HT1080 (cell line): ENCODE data around the gene CA4. TPM values are rescaled to one million over a fixed set of nuclear protein-coding genes. Genes with fewer than 3 reads are reported as not detected.
A peak's percentile ranks its signal among the peaks of the same experiment; 100 is the strongest.

Source experiments
- DNase-seq: peaks from one replicate; pipeline ENCODE4 v3.0.0-alpha.2; 2015; ENCODE audit warnings: low read depth
- total RNA-seq: library from RNA; depleted of rRNA; stranded (reverse); fragments of >200 nt; shearing (Covaris generic); gene quantifications from 2 replicates; pipeline ENCODE4 v1.2.3, GENCODE V29; 2014

CA4 gene
- total RNA-seq, 1 experiment from 2014 or later, result not detected

DNA sequence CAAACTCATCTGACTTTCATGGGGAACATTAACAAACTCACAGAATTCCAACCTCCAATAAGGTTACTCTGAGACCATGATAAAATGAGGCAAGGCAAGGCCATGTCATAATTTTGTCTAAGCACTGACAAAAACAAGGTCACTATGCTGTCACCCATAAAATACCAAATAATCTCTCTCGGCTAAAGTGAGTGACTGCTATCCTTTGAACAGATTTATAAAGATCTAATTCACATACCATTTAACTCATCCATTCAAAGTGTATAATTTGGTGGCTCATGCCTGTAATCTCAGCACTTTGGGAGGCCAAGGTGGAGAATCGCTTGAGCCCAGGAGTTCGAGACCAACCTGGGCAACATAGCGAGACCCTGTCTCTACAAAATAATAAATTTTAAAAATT lies 20.6 kb upstream of the CA4 start:
- no peak for DNase-seq

DNA sequence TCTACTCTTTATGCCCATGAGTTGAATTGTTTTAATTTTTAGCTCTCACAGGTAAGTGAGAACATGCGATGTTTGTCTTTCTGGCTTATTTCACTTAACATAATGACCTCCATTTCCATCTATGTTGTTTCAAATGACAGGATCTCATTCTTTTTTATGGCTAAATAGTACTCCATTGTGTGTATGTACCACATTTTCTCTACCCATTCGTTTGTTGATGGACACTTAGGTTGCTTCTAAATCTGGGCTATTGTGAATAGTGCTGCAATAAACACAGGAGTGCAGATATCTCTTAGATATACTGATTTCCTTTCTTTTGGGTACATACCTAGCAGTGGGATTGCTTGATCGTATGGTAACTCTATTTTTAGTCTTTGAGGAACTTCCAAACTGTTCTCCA lies 19.3 kb upstream of the CA4 start:
- DNase-seq, result no peak

DNA sequence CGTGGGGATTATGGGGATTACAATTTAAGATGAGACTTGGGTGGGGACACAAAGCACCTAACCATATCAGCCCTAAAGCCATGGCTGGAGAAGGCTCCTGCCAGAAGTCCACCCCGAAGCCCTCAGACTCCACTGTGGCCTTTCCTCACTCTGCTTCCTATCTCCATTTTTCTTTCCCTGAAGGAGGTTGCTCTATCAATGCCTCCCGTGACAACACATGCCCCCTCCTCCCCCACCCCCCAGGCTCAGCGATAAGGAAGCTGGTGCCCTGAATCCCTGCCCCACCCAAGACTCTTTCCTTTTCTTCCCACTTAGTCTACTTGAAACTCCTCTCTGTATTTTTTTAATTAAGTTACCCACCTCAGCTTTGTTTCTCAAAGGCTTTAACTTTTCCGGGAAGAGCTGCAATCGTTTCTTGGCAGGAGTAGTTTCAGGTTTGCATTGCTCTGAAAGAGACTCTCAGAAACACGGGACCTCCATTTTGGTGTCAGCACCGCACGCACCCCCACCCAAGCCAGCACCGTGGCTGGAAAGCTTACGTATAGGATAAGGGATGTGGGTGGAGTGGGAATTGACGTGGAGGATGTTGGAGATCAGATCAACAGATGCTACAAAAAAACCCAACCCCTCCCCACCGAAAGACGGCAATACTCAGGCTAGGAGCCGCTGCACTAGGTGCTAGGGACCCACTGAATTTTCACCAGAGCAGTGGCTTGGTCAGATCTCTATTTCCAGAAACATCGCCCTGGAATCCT lies 15.2 kb upstream of the CA4 start:
- DNase-seq, result no peak

DNA sequence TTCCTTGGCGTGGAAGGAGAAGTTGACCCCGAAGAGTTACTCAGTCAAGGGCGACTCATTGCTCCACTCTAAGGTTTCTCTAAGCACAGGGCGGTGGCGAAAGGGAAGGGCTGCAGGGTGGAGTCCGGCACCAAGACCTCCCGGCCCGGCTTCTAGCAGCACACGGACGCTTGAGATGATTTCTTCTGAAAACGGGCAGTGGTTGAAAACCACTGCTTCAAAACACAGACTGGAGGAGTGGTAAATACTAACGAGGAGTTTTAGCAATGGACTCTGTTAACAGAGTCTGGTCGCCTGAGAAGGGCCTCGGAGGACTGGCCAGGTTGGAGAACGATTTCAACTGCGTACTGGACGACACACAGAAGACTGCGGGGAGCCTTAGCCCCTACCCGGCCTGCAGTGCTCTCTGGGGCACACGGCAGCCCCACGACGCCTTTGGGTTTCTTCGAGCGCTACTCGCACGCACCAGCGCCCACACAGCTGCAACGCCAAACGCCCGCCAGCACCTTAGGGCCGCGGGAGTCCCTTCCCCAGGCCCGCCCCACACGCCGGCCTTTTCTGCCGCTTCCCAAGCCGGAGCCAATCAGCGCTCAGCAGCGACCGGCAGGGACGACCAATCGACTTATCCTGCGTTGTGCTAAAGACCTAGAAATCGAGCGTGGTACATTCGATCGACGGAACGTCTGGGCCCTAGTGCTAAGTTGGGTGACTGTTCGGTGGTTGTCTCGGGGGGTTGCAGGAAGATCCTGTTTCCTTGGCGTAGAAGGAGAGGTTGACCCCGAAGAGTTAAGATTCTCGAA lies 14.4 kb upstream of the CA4 start:
- DNase-seq, result peak; percentile 88

DNA sequence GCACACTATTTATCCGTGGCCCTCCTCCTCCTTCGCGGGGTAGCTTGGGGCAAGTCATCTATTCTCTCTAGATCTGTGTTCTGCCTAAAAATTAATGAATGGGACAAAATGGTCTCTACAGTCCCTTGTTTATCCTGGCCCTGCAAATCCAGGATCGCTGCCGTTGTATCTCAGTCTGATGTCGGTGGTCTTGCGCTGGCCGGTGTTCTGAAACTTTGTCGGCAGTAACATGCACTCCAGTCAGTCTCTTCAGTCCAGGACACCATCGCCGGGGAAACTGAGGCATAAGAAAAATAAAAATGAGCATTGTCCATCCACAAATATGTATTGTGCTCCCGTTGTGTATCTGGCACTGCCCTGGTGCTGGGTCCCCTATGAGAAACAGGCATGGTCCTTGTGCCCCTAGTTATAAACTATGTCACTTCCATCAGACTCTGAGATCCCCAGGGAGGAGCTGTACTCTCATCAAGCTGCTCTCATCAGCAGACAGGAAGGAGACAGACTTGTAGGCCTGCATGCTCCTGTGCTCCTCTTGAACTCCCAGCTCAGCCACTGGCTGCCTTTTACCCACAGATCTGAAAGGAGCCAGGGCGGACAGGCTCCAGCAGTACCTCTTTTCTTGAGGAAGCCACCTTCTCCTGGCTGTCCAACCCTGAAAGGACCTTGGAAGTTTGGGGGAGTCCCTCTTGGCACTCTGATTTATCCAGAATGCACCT lies 13.7 kb upstream of the CA4 start:
- no peak for DNase-seq

DNA sequence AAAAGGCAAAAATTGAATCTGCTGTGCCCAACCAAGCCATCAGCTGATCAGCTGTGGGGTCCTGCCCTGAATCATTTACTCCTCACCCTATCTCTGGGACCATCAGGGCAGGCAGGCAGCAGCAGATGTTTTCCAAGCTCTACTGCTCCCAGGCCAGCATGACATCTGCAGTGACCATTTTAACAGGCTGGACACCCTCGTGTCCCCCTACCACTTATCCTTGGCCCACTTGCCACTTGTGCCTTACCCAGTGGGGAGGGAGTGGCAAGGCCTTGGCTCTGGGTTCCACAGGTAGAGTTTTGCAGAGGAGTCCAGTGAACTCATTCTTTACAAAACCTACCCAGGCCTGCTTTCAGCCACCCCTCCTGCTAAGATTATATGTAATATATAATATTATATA lies 12.0 kb upstream of the CA4 start:
- no peak for DNase-seq

DNA sequence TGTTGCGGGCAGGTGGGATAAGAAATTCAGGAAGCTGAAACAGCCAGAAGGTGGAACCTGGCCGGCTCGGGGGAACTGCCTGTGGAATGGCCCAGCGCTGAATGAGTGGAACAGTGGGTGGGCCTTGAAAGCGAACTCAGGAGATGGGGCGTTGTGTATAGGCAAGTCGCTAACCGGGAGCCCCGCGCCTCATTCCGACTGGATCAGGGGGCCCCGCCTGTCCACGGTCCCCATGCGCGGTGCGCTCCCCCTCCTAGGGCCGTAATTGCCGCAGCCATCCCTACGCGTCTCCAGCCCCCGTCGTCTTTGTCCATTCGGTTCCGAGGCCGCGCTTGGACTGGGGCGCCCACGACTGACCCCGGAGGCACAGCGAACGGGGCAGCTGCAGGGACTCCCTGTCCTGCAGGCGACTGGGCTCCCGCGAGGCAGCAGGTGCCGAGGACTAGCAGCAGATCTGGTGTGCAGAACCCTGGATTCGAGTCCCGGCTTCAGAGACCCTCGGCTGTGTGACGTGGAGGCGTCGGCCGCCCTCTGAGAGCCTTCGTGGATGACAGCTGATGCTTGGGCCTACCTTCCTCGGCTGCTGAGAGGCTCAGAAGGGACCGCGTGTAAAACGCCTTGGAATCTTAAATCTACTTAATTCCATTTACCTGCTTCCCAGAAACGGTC lies 10.9 kb upstream of the CA4 start:
- no peak for DNase-seq

DNA sequence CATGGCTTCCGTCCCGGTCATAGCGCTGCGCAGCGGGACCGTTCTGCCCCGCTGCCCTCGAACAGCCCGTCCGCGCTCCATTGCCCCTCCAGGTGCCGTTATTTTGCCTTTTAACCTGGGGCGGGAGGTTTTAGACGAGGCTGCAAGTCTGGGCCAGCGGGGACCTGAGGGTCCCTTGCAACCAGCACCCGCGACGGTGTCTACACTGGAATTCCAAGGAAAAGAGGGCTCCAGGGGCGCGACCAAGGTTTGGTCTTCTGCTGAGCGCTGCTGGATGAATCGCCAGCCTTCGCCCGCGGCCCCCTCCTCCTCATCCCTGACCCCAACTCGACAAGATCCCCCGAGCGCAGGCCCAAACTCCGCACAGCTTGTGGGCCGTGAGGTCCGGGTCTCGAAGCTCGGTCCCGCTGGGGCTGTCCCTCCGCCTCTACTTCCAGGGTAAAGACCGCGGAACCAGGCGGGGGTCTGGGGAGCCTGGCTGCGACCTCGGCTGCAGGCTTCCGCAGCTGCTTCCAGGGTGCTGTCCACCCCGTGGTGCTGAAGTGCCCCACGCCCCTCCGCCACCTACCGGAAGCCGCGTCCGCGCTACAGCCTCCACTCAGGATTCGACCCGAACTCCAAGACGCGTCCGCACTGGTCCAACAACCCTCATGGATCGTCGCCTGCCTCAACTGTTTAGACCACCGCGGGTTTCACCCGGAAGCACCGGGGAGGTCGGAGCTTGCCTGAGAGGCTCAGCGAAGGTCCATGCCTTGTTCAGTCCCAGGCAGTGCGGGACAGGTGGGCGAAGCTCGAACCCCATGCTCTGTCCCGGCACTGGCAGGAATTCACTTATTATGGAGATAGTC lies 10.1 kb upstream of the CA4 start:
- peak; percentile 39 for DNase-seq

DNA sequence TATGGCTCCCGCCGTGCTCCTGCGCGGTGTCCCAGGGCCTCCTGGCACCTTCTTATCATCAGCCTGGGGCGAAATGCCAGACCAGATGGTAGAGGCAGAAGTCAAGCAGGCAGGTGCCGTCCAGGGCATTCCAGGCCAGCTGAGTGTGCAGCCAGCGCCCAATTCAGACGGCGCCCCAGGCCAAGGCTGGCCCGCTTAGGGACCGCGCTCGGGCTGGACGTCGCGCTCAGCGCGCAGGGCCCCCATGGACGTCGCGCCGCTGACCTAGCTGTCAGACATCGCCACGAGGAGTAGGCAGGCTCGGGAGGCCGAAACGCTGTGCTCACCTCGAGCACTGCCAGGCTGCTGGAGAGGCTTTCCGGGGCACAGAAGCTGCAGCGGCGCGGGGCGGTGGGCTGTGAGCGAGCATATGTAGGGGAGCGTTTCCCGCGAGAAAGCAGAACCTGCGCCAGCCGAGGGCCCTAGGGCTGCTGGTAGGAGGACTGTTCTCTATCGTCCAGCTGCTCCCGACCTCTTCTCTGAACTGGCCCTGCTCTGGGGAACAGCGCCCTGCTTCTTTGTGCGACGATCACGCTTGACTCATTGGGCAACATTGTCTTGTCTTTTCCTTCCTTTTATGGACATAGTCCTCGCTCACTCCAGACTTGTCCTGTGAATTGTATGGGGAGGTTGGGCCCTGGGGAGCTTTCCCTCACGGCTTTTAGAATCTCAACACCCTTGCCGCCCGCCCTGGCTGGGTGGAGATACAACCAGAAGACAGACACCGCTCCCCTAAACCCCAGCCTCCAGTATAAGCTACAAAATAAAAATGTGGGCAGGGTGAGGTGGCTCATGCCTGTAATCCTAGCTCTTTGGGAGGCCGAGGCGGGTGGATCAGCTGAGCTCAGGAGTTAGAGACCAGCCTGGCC lies 8.4 kb upstream of the CA4 start:
- no peak for DNase-seq

DNA sequence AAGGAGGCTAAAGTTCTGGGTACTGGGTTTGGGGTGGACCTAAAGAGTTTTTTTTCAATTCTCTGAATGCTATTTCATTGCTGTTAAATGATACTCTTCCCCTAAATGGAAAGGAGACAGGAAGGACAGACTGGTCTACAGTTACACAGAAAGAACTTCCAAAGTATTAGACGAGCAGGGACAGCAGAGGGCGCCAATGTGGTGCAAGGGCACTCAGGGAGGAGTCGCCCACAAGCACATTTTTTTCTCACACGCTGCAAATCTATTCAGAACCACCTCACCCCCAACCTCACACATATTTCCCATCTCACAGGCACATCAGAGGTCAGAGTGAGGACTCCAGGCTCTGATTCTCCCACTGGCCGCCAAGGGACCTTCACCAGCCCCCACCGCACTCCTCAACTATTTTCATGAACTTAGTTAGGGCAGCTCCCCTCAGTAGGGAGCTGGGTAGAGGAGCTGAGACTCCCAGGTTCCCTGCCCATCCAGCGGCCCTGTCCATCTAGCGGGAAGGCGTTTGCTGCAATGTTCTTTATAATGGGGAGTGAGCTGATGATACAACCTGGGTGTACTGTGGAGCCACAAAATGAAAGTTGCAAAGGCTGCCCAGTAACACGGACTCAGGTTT lies 6.8 kb upstream of the CA4 start:
- DNase-seq, result peak; percentile 87

DNA sequence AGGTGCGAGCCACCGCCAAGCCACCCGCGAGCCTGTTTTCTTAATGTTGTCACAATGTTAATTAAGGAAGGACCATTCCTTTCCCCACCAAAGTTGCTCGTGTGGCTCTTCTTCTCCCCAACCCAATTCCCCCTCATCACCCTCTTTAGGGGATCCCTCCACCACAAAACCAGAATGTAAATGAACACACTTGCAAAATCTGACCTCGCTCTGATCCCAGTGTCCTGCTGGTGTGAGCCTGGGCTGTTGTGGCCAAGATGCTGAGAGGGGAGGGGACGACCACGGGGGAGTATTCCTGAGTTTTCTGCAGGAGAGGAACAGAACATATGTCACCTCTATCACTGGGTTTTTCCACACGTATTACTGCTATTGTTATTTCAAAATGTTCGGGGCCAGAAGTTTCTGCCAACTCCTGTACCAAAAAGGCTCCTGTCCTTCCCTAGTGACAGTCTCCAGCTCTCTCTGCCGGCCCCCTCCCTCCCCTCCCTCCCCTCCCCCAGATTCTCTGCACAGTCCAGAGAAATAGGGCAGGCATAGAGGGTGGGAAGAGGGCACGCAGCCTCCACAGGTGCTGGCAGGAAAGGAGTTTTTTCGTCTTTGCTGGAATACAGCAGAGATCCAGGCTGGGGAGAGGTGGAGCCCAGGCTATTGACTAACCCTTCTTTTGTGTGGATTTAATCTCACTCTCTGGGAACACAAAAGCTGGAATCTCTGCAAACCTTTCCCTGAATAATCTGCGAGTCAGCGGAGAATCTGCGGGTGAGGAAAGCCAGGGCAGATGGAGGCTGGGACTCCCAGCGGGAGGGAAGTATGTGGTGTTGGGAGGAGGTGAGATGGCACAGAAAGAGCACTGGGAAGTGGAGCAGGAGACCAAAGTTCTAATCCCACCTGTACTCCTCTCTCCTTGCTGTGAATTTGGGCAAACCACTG lies 4.5 kb upstream of the CA4 start:
- DNase-seq, result no peak

DNA sequence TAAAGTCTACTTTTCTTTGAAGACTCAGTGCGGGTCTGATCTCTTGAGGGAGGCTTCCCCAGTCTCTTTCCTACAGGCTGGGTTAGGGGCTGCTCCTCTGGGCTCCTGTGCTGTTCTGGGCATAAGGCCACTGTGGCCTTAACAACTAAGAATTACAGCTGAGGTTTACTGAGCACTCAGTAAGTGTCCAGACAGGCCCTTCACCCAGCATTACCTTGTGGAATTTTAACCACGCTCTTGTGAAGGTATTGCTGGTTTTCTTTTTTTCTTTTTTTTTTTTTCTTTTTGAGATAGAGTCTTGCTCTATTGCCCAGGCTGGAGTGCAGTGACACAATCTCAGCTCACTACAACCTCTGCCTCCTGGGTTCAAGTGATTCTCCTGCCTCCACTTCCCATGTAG lies 3.6 kb upstream of the CA4 start:
- no peak for DNase-seq

DNA sequence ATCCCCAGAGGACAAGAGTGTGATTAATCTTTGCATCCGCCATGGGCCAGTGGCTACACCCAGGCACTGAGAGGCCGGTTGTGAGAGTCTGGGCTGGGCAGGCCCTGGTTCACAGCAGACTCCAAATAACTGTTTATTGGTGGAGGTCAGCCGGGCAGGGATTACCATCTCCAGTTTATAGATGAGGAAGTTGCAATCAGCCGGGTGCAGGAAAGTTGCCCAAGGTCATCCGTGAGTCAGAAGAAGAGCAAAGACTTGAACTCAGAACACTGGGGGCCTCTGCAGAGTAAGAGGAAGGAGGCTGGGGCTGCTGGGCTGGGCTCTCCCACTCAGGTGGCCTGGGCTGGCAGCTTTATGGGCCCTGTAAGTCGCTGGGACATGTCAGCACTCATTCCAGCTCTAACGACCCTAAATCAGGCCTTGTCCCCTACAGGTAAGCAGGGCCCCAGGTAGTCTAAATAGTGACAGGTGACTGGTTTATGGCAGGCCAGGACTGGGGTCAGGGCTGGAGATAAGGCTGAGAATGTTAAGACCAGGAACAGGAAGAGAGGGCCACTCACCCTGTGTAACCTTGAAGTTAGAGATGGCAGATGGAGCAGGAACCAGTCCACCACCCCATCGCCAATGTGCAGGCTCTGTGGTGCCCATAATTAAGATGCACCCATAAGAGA lies 2.1 kb upstream of the CA4 start:
- no peak for DNase-seq

DNA sequence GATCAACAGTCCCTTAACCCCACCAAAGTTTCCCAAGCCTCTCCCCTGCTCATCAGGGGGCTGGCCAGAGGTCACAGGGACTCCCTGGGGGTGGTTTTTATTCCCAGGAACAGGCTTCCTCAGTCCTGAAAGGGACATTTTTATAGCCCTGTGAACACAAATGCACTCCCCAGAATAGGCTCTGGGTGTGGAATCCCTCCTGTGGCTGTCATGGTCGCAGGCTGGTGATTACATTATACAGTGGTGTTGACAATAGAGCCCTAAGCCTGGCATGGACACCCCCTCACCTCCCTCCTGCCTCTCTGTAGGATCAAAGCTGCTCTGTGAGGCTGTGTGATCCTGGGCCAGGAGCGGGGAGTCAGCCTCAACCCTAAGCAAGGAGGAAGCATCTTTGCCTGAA lies 1.4 kb upstream of the CA4 start:
- no peak for DNase-seq

DNA sequence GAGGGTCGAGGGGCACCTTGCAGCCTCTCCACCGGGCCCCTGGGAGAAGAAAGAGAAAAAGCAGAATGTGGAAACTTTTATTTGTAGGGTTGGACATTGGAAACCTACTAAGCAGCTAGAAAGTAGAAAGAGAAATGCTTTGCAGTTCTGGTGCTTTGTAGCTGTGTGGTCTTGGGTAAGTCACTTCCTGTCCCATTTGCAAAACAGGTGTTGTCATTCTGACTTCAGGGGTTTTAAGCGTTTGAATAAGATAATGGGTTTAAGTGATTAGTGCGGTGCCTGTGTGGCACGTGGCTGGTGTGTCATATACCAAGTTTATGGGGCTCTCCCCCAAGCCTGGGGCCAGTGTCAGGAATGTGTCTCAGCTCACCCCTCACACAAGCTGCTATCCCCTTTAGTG lies 1.6 kb downstream of the CA4 start:
- DNase-seq, result peak; percentile 26

DNA sequence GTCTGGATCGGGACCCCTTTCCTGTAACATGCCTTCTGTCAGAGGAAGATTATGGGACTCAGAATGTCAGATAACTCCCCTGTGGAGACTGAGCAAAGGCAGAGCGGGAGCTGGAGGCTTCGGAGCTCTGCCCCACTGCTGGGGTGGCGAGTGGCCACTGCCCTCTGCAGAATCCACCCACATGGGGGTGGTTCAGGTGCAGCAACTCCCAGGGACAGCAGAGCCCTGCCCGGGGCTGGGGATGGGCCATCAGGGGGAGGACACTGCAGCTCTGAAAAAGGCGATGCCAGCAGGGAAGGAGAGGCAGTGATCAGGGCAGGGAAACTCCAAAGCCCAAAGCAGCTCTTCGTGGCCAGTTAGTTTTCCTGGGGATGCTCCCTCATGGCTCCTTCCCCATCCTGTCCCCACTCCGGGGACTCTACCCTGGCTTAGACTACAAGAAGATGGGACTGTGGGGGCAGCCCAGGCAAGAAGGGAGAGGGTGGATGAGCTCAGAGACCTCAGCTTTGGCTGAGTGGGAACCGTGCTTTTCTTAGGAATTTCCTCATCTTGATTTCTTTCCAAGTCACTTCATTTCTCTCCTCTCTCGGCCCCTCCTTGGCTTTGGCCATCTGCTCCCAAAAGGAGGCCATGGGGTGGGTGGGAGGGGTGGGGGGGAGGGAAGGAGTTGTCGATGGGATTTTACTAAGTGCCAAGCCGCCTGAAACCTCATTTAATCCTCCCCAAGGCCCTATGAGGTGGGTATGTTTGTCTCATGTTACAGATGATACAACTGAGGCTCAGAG lies 4.0 kb downstream of the CA4 start:
- no peak for DNase-seq
